ENCODE results near the gene BNC2. TPM values are rescaled to one million over a fixed set of nuclear protein-coding genes. Genes with fewer than 3 reads are reported as not detected.
A peak's percentile ranks its signal among the peaks of the same experiment; 100 is the strongest.

BNC2 gene
- total and polyA plus RNA-seq, 2 of the 13 experiments (the other 11 are each of a cell fraction or from before 2014, with no cell fraction given), result not detected

GRCh38 chr9:16413509-16414016 is 456.9 kb downstream of the BNC2 start (continued):
- TF ChIP-seq ZBTB40 (IDR thresholded peaks at IDR 0.05), result no peak
- no peak; the same call in 1 of the 2 replicates for TF ChIP-seq ZBTB40 (CRISPR knock-in tag; IDR thresholded peaks at IDR 0.05)
- no peak for TF ChIP-seq RBM22 (optimal IDR thresholded peaks at IDR 0.05; ENCODE audit: low read length)
- no peak for TF ChIP-seq ZNF282 (IDR thresholded peaks at IDR 0.05; ENCODE audit: partially characterized antibody)
- TF ChIP-seq ZBTB7A (CRISPR knock-in tag; IDR thresholded peaks at IDR 0.05), result no peak
- no peak for TF ChIP-seq NFE2L2 (IDR thresholded peaks at IDR 0.05; ENCODE audit: low read length)
- no peak for TF ChIP-seq ZNF660 (CRISPR knock-in tag; IDR thresholded peaks at IDR 0.05; ENCODE audit: borderline replicate concordance, low read depth)
- TF ChIP-seq ZNF772 (CRISPR knock-in tag; IDR thresholded peaks at IDR 0.05), result no peak
- TF ChIP-seq ZNF225 (CRISPR knock-in tag; IDR thresholded peaks at IDR 0.05), result no peak
- TF ChIP-seq RXRB (CRISPR knock-in tag; IDR thresholded peaks at IDR 0.05; ENCODE audit: borderline replicate concordance), result peak; percentile 71
- TF ChIP-seq ELF3 (CRISPR knock-in tag; IDR thresholded peaks at IDR 0.05), result peak; percentile 93
- TF ChIP-seq, protein P1, sequence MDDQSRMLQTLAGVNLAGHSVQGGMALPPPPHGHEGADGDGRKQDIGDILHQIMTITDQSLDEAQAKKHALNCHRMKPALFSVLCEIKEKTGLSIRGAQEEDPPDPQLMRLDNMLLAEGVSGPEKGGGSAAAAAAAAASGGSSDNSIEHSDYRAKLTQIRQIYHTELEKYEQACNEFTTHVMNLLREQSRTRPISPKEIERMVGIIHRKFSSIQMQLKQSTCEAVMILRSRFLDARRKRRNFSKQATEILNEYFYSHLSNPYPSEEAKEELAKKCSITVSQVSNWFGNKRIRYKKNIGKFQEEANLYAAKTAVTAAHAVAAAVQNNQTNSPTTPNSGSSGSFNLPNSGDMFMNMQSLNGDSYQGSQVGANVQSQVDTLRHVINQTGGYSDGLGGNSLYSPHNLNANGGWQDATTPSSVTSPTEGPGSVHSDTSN (CRISPR knock-in tag; IDR thresholded peaks at IDR 0.05; ENCODE audit: borderline replicate concordance), result no peak
- no peak for TF ChIP-seq LBX2 (CRISPR knock-in tag; IDR thresholded peaks at IDR 0.05; ENCODE audit: borderline replicate concordance)
- no peak for TF ChIP-seq MAZ (IDR thresholded peaks at IDR 0.05; ENCODE audit: borderline replicate concordance, low read depth, low read length)
- no peak for TF ChIP-seq MAZ (CRISPR knock-in tag; IDR thresholded peaks at IDR 0.05; ENCODE audit: low read depth)
- no peak for TF ChIP-seq FIP1L1 (IDR thresholded peaks at IDR 0.05; ENCODE audit: borderline replicate concordance, insufficient read depth, low read depth, low read length)
- TF ChIP-seq ZNF883 (CRISPR knock-in tag; IDR thresholded peaks at IDR 0.05; ENCODE audit: not compliant biosample characterization), result no peak
- TF ChIP-seq RBFOX2 (IDR thresholded peaks at IDR 0.05; ENCODE audit: low read depth, low read length), result no peak
- no peak for TF ChIP-seq CENPBD1 (CRISPR knock-in tag; IDR thresholded peaks at IDR 0.05; ENCODE audit: borderline replicate concordance, low read depth)
- TF ChIP-seq RAD51 (IDR thresholded peaks at IDR 0.05; ENCODE audit: borderline replicate concordance), result no peak
- TF ChIP-seq ZFAT (CRISPR knock-in tag; conservative IDR thresholded peaks at IDR 0.05), result no peak
